Progenitor cell of endocrine pancreas (in vitro differentiated cells): ENCODE results near the gene NCKIPSD. TPM values are rescaled to one million over a fixed set of nuclear protein-coding genes. Genes with fewer than 3 reads are reported as not detected.

Experiments
- DNase-seq: peaks from one replicate; pipeline ENCODE4 v3.0.0; 2021; ENCODE audit warnings: low spot score; ENCODE audit not compliant: unreplicated experiment
- H3K27ac Mint-ChIP-seq: 2 replicates; pipeline ENCODE4 v1.8.0; 2021; ENCODE audit warnings: mild to moderate bottlenecking, moderate library complexity, mixed read lengths
- H3K27me3 Mint-ChIP-seq: 2 replicates; pipeline ENCODE4 v1.8.0; 2021; ENCODE audit warnings: mixed read lengths
- H3K36me3 Mint-ChIP-seq: 2 replicates; pipeline ENCODE4 v1.8.0; 2022; ENCODE audit warnings: mixed read lengths; ENCODE audit not compliant: insufficient read depth
- H3K4me1 Mint-ChIP-seq: 2 replicates; pipeline ENCODE4 v1.8.0; 2021; ENCODE audit warnings: low read depth, mixed read lengths
- H3K4me3 Mint-ChIP-seq: 2 replicates; pipeline ENCODE4 v1.8.0; 2021; ENCODE audit warnings: low read depth, mild to moderate bottlenecking, moderate library complexity, mixed read lengths
- H3K9me3 Mint-ChIP-seq: 2 replicates; pipeline ENCODE4 v1.8.0; 2021; ENCODE audit warnings: low read depth, mixed read lengths
- total RNA-seq: library from RNA; stranded (reverse); gene quantifications from 2 replicates; pipeline ENCODE4 v1.2.1, GENCODE V29; 2021
- TF ChIP-seq, protein P1 (sequence below): fragments of 200-600 bp; sonication (generic); IDR thresholded peaks from one replicate; pipeline ENCODE4 v1.5.0; 2021; ENCODE audit warnings: antibody characterized with exemption, mild to moderate bottlenecking; ENCODE audit not compliant: unreplicated experiment

Gene NCKIPSD
- total RNA-seq, 1 donor from 2014 or later: 32.0 TPM

DNA sequence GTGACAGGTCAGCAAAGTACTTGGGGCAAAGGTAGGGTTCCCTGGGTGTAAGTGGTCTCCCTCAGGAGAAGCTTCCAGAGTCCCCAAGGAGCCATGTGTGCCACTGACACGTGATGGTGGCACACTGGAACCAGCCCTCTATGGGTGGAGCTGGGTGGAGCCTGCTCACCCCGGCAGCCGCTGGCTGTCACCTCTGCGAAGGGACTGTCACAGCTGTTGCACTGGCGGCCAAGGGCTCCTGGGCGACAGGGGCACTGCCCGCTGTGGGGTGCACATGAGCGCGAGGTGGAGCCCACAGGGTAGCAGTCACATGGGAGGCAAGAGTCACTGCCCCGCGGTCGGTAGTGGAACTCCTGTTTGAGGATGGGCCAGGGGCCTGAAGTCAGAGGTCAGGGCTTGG is 35.0 kb downstream of the NCKIPSD start:
- Mint-ChIP-seq H3K36me3 (peaks cover 2% of the 10 kb centered on the region), H3K27ac (no peak overlapping the region), H3K27me3 (peaks cover 3% of the 10 kb centered on the region), H3K4me3 (no peak overlapping the region), H3K4me1 (peaks cover 4% of the 10 kb centered on the region), H3K9me3 (no peaks in the 10 kb centered on the region)
- no peak for DNase-seq
- TF ChIP-seq, protein P1, sequence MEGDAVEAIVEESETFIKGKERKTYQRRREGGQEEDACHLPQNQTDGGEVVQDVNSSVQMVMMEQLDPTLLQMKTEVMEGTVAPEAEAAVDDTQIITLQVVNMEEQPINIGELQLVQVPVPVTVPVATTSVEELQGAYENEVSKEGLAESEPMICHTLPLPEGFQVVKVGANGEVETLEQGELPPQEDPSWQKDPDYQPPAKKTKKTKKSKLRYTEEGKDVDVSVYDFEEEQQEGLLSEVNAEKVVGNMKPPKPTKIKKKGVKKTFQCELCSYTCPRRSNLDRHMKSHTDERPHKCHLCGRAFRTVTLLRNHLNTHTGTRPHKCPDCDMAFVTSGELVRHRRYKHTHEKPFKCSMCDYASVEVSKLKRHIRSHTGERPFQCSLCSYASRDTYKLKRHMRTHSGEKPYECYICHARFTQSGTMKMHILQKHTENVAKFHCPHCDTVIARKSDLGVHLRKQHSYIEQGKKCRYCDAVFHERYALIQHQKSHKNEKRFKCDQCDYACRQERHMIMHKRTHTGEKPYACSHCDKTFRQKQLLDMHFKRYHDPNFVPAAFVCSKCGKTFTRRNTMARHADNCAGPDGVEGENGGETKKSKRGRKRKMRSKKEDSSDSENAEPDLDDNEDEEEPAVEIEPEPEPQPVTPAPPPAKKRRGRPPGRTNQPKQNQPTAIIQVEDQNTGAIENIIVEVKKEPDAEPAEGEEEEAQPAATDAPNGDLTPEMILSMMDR: no peak

DNA sequence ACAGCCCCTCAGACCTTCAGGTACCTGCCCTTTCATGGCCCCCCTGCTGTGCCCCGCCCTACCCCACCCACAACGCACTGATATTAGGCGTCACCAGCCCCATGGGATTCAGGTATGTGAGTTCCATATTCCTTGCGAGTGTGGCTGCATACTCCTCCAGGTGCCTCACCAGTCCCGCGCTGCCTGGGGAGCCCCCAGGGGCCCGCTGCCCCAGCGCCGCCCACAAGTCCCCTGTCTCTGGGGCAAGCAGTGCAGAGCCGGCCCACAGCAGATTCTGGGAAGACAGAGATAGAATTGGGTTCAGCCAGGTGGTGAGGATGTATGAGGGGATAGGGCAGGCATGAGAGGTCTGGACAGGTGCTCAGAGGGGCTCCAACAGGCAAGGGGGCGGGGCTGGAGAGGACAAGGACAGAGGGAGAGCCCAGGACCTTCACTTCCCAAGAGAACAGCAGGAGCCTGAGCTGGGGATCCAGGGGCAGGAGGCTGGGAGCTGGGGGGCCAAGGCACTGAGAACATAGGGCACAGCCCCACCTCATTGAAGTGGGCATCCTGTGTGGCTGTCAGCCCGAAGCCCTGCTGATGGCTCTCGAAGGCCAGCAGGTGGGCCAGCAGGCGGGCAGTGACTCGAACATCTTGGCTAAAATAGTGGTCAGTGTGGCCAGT is 37.4 kb downstream of the NCKIPSD start:
- no peak for DNase-seq
- Mint-ChIP-seq H3K4me3 (no peak overlapping the region), H3K9me3 (no peaks in the 10 kb centered on the region), H3K36me3 (peaks cover 2% of the 10 kb centered on the region), H3K27me3 (no peaks in the 10 kb centered on the region), H3K4me1 (peaks cover 4% of the 10 kb centered on the region), H3K27ac (no peak overlapping the region)
- TF ChIP-seq, protein P1: no peak

DNA sequence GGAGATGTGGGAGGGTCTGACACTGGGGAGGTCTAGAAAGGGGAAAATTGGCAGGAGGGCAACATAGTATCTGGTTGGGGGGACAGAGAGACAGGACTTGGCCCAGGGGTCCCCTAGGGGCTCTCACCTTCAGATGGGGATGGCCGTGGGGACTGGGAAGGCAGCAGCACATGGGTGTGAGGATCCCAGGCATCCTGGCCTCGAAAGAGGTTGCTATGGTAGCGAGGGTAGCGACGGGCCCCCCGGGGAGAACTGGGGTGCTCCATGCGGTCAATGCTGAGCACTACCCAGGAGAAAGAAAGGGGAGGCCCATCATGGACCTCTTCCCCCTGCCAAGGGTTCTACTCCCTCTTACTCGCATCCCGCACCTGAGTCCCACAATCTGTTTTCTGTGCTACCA is 38.0 kb downstream of the NCKIPSD start:
- no peaks in the 10 kb centered on the region for H3K27me3 Mint-ChIP-seq

DNA sequence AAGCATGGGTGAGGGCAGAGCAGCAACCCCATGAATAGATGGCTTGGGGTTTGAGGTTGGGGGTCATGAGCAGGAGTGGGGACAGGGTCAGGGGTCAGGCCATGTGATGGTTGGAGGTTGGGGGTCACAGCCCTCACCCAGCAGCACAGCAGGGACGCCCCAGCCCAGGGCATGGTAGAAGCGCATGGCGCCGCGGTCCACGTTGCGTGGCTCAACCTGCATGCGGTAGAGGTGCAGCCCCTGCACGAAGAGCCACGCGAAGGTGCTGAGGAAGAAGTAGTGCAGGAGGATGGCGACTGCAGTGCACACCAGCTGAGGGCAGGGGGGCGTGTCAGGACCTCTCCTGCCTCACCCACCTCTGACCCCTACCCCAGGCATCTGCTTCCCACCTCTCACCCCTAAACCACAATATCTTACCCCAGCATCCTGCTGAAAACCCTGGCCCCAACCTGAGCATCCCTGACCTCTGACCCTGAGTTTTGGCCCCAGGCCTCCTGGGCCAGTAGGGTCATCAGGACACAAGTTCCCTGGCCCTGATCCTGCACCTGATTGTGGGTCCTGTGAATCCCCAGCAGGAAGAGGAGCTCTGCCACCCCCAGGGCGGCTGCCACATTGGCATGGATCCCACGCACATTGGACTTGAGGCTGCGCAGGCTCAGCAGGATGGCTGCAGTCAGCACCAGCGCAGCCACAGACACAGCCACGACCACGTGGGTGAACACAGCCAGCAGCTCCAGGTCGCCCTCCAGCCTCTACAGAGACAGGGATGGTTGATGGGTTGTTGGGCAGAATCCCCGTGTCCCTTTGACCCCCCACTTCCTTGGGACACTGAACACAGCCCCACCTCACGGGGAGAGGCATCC is 40.6 kb downstream of the NCKIPSD start:
- TF ChIP-seq, protein P1: no peak
- Mint-ChIP-seq H3K9me3 (no peaks in the 10 kb centered on the region), H3K4me3 (no peak overlapping the region), H3K27ac (no peak overlapping the region), H3K4me1 (no peaks in the 10 kb centered on the region), H3K27me3 (no peaks in the 10 kb centered on the region), H3K36me3 (peaks cover 2% of the 10 kb centered on the region)
- DNase-seq: no peak

More for the DNA sequence above, 38.0 kb downstream of the NCKIPSD start:
- H3K9me3 Mint-ChIP-seq: no peaks in the 10 kb centered on the region
- TF ChIP-seq, protein P1: no peak
- no peak for DNase-seq
- peaks cover 2% of the 10 kb centered on the region for H3K36me3 Mint-ChIP-seq
- no peak overlapping the region for H3K27ac Mint-ChIP-seq
- H3K4me1 Mint-ChIP-seq: peaks cover 4% of the 10 kb centered on the region
- no peak overlapping the region for H3K4me3 Mint-ChIP-seq

DNA sequence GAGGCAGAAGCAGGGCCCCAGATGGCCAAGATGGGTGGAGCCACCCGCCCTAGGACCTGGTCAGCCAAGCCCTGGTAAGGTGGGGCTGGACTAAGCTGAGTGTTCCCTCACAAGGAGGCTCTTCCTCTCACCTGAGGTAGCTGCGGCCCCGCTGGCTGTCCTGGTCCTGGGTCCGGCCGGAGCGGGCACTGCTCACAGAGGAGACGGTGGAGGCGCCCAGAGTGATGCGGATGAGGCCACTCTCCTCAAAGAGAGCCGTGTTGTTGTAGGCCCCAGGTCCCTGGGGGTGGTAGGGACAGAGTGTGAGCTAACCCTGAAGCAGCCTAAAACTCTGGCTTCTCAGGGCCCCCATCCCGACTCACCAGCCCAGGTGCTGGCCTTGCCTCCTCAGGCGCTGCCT is 43.1 kb downstream of the NCKIPSD start:
- TF ChIP-seq, protein P1: no peak
- H3K36me3 Mint-ChIP-seq: peaks cover 5% of the 10 kb centered on the region

More for the DNA sequence above, 43.1 kb downstream of the NCKIPSD start:
- Mint-ChIP-seq H3K9me3 (no peaks in the 10 kb centered on the region), H3K27ac (no peak overlapping the region), H3K4me1 (no peaks in the 10 kb centered on the region), H3K4me3 (no peak overlapping the region), H3K27me3 (peaks cover 3% of the 10 kb centered on the region)
- DNase-seq: no peak
